HFF-Myc (cell line): ENCODE results near the gene ATP2A3.

ENCODE experiments used
- DNase-seq: peaks from one replicate; pipeline ENCODE4 v3.0.0-alpha.2; 2011; ENCODE audit warnings: low read depth; ENCODE audit errors: extremely low read depth
- H3K4me3 ChIP-seq: replicated peaks from 2 replicates; pipeline ENCODE4 v1.5.1; 2011; ENCODE audit warnings: low read depth, mild to moderate bottlenecking, control low read depth, low read length
- TF ChIP-seq, protein P1 (sequence below): IDR thresholded peaks from 2 replicates; pipeline ENCODE4 v1.5.1; 2012; ENCODE audit warnings: mild to moderate bottlenecking, low read depth, low read length, control low read depth; ENCODE audit errors: missing control alignments

Gene ATP2A3

DNA sequence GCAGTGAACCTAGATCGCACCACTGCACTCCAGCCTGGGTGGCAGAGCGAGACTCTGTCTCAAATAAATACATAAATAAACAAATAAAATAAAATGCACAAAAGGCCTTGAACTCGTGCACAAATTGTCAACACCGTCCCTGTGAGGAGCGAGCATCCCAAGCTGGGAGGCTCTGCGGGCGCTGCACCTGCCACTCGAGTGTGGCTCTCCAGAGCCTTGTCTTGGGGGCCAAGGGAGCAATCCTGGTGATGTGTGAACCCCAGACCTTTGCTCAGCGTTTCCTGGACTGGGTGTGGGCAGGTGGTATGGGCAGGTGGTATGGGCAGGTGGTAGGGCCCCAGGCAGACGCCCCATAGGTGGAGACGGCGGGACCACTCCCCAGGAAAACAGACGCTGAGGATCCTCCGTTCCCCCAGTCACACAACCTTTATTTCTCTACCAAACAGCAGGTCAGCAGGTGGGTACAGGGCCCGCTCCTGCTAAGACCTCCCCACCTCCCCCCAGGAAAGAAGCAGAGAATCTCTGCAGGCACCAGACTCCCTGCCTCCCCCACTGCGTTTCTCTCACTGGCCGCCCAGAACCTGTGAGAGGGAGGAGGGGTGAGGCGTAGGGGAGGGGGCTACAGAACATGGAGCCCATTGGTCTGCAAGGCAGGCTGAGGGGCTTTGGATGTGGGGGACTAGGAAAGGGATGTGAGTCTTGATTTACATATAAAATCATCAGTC, 40.6 kb downstream of the ATP2A3 start:
- TF ChIP-seq, protein P1, sequence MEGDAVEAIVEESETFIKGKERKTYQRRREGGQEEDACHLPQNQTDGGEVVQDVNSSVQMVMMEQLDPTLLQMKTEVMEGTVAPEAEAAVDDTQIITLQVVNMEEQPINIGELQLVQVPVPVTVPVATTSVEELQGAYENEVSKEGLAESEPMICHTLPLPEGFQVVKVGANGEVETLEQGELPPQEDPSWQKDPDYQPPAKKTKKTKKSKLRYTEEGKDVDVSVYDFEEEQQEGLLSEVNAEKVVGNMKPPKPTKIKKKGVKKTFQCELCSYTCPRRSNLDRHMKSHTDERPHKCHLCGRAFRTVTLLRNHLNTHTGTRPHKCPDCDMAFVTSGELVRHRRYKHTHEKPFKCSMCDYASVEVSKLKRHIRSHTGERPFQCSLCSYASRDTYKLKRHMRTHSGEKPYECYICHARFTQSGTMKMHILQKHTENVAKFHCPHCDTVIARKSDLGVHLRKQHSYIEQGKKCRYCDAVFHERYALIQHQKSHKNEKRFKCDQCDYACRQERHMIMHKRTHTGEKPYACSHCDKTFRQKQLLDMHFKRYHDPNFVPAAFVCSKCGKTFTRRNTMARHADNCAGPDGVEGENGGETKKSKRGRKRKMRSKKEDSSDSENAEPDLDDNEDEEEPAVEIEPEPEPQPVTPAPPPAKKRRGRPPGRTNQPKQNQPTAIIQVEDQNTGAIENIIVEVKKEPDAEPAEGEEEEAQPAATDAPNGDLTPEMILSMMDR: no peak
- DNase-seq: no peak
- no peak overlapping the region for H3K4me3 ChIP-seq

DNA sequence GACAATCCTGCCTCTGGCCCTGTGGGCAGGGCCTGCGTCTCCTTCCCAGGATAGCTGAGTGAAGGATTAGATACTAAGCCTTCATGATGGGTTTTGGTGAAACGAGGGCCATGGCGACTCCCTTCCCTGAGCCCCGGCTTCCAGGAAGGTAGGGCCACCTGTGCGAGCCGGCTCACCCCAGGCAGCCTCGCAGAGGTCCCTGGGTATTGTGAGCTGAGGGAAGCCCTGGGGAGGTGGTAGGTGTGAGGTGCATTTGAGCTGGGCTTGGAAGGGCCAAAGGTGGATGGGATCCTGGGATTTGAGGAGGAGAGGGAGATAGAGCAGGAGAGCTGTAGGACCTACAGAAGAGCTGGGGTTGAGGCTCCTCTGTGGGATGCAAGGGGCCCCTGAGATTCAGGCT, 41.5 kb downstream of the ATP2A3 start:
- no peak for DNase-seq
- no peak overlapping the region for H3K4me3 ChIP-seq
- TF ChIP-seq, protein P1: no peak

DNA sequence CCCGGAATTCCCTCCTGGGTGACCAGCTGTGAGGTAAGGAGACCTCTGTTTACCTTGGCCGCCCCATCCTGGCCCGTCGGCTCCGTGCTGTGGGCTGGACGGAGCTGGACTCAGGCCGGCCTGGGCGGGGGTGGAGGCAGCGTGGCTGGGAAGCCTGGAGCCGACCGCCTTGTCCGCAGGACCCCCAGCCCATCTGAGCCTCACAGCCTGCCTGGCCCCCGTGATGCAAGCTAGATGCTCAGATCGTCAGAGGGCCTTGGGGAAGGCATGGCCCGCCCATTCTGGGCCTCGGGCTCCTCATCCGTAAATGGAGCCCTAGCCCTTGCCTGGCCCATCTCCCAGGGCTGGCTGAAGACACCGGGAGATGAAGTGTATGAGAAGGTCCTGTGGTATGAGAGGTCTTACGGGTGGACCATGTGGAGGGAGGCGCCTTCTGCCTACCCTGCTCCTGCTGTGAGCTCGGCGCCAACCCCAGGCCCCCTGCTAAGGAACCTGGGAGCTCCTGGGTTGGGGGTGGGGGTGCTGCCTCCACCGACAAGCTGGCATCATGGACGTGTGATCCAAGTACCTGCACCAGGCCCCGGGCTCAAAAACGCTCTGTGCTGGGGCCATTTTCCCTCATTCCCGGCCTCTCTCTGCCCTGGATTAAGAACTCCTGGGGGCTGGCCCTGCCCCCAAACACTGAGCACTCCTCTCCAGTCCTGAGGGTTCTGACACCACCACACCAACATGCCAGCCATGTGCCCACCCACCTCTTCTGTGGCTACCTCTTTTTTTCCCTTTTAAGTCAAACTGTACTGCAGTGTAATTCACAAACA, 42.5 kb downstream of the ATP2A3 start:
- DNase-seq: no peak
- TF ChIP-seq, protein P1: no peak
- H3K4me3 ChIP-seq: no peak overlapping the region

DNA sequence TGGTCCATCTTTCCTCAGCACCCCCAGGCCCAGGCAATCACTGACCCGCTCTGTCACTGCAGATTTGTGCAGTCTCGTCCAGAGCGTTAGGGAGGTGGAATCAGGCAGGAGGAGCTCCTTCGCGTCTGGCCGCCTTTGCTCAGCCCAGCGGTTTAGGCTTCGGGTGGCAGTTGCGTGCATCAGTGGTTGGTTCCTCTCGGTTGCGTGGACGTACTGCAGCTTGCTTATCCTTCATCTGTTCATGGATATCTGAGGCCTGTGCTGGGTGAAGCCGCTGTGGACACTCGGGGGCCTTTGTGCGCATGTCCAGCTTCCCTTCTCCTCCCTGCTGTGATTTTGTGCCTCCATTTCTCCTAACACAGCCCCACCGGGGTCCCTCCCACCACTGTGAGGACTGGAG, 43.2 kb downstream of the ATP2A3 start:
- no peak for DNase-seq
- TF ChIP-seq, protein P1: no peak
- no peak overlapping the region for H3K4me3 ChIP-seq

DNA sequence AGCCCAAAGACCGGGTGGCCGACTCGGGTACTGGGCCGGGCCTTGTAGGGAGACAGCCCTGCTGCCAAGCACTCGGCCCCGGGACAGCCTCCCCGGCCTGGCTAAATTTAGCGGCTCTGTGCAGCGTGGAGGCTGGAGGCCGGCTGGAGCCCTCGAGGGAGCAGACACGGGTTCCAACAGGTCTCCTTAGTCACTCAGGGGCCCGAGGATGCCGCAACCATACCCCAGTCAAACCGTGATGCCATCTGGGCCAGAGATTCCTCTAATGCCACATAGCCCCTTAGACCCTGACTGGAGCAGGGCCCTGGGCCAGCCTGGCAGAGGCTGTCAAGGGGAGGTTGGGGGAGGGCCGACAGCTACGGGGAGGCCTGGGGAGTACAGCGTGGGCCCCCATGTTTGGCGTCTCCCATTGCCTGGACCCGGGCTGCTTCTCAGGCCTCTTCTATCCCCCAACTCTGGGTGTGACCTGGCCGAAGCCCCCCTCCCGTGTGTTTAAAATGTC, 45.1 kb downstream of the ATP2A3 start:
- no peak overlapping the region for H3K4me3 ChIP-seq
- no peak for DNase-seq
- TF ChIP-seq, protein P1: no peak

DNA sequence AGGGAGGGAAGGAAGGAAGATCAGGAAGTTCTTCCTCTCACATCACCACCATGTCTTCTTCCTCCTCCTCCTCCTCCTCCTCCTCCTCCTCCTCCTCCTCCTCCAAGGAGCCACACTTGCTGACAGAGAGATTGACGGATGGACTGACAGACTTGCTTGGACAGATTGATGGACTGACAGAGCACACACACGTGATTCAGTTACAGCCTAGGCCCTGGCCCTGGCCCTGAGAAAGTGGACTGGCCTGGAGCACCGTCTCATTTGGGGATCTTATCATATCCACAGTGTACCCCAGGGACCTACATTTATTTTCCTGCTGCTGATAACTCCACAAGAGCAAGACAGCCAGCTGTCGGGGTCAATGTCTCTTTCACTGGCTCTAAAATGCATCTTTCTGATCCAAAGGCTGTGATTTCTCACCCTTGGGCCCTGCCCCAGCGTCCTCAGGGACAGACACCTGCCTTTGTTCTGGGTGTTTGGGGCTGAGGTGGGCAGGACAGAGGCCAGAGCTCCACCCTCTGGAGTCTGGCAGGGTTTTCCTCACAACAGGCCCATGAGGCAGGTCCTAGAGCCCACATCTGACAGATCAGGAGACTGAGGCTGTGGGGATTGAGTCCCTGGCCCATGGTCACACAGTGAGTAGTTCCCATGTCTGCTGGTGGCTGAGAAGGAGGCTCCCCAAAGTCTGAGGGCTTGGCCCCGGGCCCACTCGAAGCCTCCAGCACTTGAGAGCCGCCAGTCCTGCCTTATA, 45.7 kb downstream of the ATP2A3 start:
- TF ChIP-seq, protein P1: no peak
- DNase-seq: no peak
- H3K4me3 ChIP-seq: no peak overlapping the region
